ENCODE data around the gene FAM193B. TPM values are rescaled to one million over a fixed set of nuclear protein-coding genes. Genes with fewer than 3 reads are reported as not detected.

FAM193B gene
- total and polyA plus RNA-seq, 9 of the 15 experiments (the other 6 are each of a cell fraction or from before 2014, with no cell fraction given) = 4.4 to 76.4 (median 37.3) TPM

DNA sequence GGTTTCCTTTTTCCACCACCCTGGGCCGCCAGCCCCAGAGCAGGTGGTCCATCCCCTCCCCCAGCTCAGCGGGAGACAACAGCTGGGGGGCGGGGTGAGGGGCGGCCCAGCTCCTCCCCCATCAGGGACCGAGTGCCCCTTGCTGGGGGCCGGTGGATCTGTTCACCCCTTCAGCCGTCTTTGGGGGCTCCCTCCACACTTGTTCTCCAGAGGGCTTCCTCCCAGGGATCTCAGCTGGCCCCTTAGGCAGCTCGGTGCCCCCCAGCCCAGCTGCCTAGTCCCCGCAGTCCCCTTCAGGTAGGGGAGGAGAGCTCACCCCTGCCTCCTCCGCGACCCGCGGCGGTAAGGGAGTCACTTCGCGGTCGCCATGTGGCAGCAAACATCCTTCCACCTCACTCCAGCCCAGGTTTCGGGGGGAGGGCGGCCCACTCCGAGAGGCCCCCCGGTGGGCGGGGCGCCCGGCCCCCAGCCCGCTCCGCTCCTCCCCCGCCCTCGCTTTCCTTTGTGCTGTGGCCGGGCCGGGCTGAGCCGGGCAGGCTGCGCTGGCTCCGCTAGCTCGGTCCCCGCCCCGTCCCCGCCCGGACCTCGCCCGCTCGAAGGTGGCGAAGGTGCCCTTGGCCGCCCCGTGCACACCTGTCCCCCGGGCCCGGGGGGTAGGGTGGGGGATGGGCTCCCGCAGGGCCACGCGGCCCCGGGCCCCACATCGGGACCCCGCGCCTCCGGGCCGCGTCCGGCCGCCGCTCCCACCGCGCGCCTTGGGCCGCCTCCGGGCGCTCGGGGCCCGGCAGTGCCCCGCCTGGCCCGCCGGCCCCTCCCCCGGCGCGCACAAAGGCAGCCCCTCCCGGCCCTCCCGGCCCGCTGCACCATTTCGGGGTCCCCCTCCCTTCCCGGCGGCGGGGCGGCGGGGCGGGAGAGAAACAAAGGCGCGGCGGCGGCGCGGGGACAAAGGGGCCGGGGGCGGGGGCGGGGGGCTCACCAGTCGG, 81.6 kb downstream of the FAM193B start (continued):
- TF ChIP-seq GATA2 (CRISPR knock-in tag; IDR thresholded peaks at IDR 0.05) = no peak
- TF ChIP-seq ZZZ3 (IDR thresholded peaks at IDR 0.05) = no peak
- TF ChIP-seq, protein P1, sequence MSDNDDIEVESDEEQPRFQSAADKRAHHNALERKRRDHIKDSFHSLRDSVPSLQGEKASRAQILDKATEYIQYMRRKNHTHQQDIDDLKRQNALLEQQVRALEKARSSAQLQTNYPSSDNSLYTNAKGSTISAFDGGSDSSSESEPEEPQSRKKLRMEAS (CRISPR knock-in tag; IDR thresholded peaks at IDR 0.05) = peak; percentile 31
- no peak for TF ChIP-seq HSF4 (CRISPR knock-in tag; IDR thresholded peaks at IDR 0.05; ENCODE audit: borderline replicate concordance)
- TF ChIP-seq ZNF184 (CRISPR knock-in tag; IDR thresholded peaks at IDR 0.05) = no peak
- TF ChIP-seq HNRNPH1 (optimal IDR thresholded peaks at IDR 0.05; ENCODE audit: low read depth, low read length) = no peak
- TF ChIP-seq ZNF384 (IDR thresholded peaks at IDR 0.05; ENCODE audit: low read depth, low read length) = no peak
- no peak for TF ChIP-seq MEF2A (IDR thresholded peaks at IDR 0.05; ENCODE audit: control insufficient read depth, low read depth, low read length)
- peak; percentile 30; the same call in 1 of the 2 replicates for TF ChIP-seq NR3C1 (CRISPR knock-in tag; IDR thresholded peaks at IDR 0.05)
- TF ChIP-seq ETS2 (tag; IDR thresholded peaks at IDR 0.05; ENCODE audit: borderline replicate concordance, poor library complexity, severe bottlenecking) = no peak
- TF ChIP-seq NBN (IDR thresholded peaks at IDR 0.05; ENCODE audit: low read depth) = no peak
- TF ChIP-seq LARP7 (IDR thresholded peaks at IDR 0.05) = no peak
- TF ChIP-seq TCF3 (CRISPR knock-in tag; IDR thresholded peaks at IDR 0.05) = no peak
- peak; percentile 64 for TF ChIP-seq RBFOX2 (IDR thresholded peaks at IDR 0.05; ENCODE audit: low read depth, low read length)
- peak; percentile 33 for TF ChIP-seq SAP30 (IDR thresholded peaks at IDR 0.05; ENCODE audit: borderline replicate concordance, insufficient read depth, low read depth, low read length, poor library complexity, severe bottlenecking)
- no peak for TF ChIP-seq CBX5 (IDR thresholded peaks at IDR 0.05; ENCODE audit: borderline replicate concordance, low read depth)
- no peak for TF ChIP-seq SUPT5H (IDR thresholded peaks at IDR 0.05)
- no peak for TF ChIP-seq SIX5 (IDR thresholded peaks at IDR 0.05; ENCODE audit: borderline replicate concordance in 1 of 2, insufficient read depth in 1 of 2, low read depth in 1 of 2, low read length in 2 of 2)
- TF ChIP-seq SMARCE1 (IDR thresholded peaks at IDR 0.05) = no peak
- TF ChIP-seq RHOXF2B (CRISPR knock-in tag; conservative IDR thresholded peaks at IDR 0.05) = no peak
- TF ChIP-seq CHD4 (IDR thresholded peaks at IDR 0.05; ENCODE audit: insufficient read depth, insufficient replicate concordance, low read depth, low read length, poor library complexity, severe bottlenecking) = peak; percentile 28
- peak; percentile 43; the same call in 1 of the 2 replicates for TF ChIP-seq EP400 (IDR thresholded peaks at IDR 0.05)
- no peak for TF ChIP-seq LCOR (CRISPR knock-in tag; IDR thresholded peaks at IDR 0.05)
- no peak for TF ChIP-seq ZNF644 (tag; IDR thresholded peaks at IDR 0.05; ENCODE audit: low read depth)
- no peak for TF ChIP-seq ZNF232 (CRISPR knock-in tag; IDR thresholded peaks at IDR 0.05)
- TF ChIP-seq CXXC5 (CRISPR knock-in tag; IDR thresholded peaks at IDR 0.05) = no peak
- TF ChIP-seq ZBTB7A (IDR thresholded peaks at IDR 0.05; ENCODE audit: borderline replicate concordance, control insufficient read depth, low read depth, low read length) = peak; percentile 64
- no peak for TF ChIP-seq TEAD4 (IDR thresholded peaks at IDR 0.05; ENCODE audit: low read length)
- no peak for TF ChIP-seq TEAD4 (CRISPR knock-in tag; IDR thresholded peaks at IDR 0.05; ENCODE audit: borderline replicate concordance)
- no peak for TF ChIP-seq RBM34 (IDR thresholded peaks at IDR 0.05; ENCODE audit: borderline replicate concordance, insufficient read depth, low read length)

All from K562 (cell line).